ENCODE measurements around the gene NDUFS7. TPM values are rescaled to one million over a fixed set of nuclear protein-coding genes. Genes with fewer than 3 reads are reported as not detected.
A peak's percentile ranks its signal among the peaks of the same experiment; 100 is the strongest.

The NDUFS7 gene
- total and polyA plus RNA-seq, 7 donors: 177 to 423 (median 294) TPM

GRCh38 chr19:1394252-1395193, 10.8 kb downstream of the NDUFS7 start:
- no peak for TF ChIP-seq CTCF (IDR thresholded peaks at IDR 0.05)
- Histone ChIP-seq H3K9me3 (no peaks in the 10 kb centered on the region), H3K27me3 (ENCODE audit: insufficient read depth in 3 of 3, low read length in 2 of 3) (no peaks in the 10 kb centered on the region), H3K27ac (peak overlapping the region; percentile 30), H3K4me1 (peaks cover 18% of the 10 kb centered on the region), H3K36me3 (ENCODE audit: insufficient read depth in 1 of 2, low read depth in 1 of 2) (peaks cover 0 to 66% of the 10 kb centered on the region in 2 donors), H3K4me3 (no peak overlapping the region)
- WGBS, 3 donors: 67 to 73% (median 67%) methylated on average over 30 to 43 of the region's 43 CpGs
- peak in 2 of 4 donors; percentile 4 to 9 for ATAC-seq
- DNase-seq: no peak
- intact Hi-C loops (cut with DNase I): loop anchor here in 1 of 2 donors (5.0 kb wide), 1 partner anchor 117 kb away; the partner anchor contains the start of gene FAM174C

GRCh38 chr19:1395194-1396018, 11.7 kb downstream of the NDUFS7 start:
- Histone ChIP-seq H3K36me3 (ENCODE audit: insufficient read depth in 1 of 2, low read depth in 1 of 2) (peaks cover 0 to 60% of the 10 kb centered on the region in 2 donors), H3K27me3 (ENCODE audit: insufficient read depth in 3 of 3, low read length in 2 of 3) (no peaks in the 10 kb centered on the region), H3K9me3 (no peaks in the 10 kb centered on the region), H3K4me3 (no peak overlapping the region), H3K27ac (peak overlapping the region; percentile 30), H3K4me1 (peaks cover 22% of the 10 kb centered on the region)
- ATAC-seq (peak; percentile 10 to 51 (median 40)), DNase-seq (peak in 1 of 2 donors; percentile 78)
- intact Hi-C loops (cut with DNase I): loop anchor here in 1 of 2 donors (5.0 kb wide), 1 partner anchor 118 kb away; the partner anchor contains the start of gene FAM174C
- no peak for TF ChIP-seq CTCF (IDR thresholded peaks at IDR 0.05)
- 49 to 77% (median 57%) methylated on average over 43 to 52 of the region's 52 CpGs for WGBS, 3 donors

GRCh38 chr19:1396019-1396767, 12.5 kb downstream of the NDUFS7 start:
- no peak for TF ChIP-seq CTCF (IDR thresholded peaks at IDR 0.05)
- intact Hi-C loops (cut with DNase I): loop anchor here in 1 of 2 donors (5.0 kb wide), 1 partner anchor 119 kb away; the partner anchor contains the start of gene FAM174C
- Histone ChIP-seq H3K4me3 (no peak overlapping the region), H3K4me1 (peaks cover 25% of the 10 kb centered on the region), H3K27ac (peak overlapping the region; percentile 30), H3K36me3 (ENCODE audit: insufficient read depth in 1 of 2, low read depth in 1 of 2) (peaks cover 0 to 52% of the 10 kb centered on the region in 2 donors), H3K9me3 (no peaks in the 10 kb centered on the region), H3K27me3 (ENCODE audit: insufficient read depth in 3 of 3, low read length in 2 of 3) (no peaks in the 10 kb centered on the region)
- no peak for DNase-seq
- WGBS, 3 donors: 13 to 30% (median 17%) methylated on average over 24 to 25 of the region's 25 CpGs
- peak in 3 of 4 donors; percentile 9 to 31 (median 25) for ATAC-seq

All from psoas muscle (tissue), 8 donors.